ENCODE results near the gene IL3RA. TPM values are rescaled to one million over a fixed set of nuclear protein-coding genes. Genes with fewer than 3 reads are reported as not detected.
"Not testable (repeated sequence)": the region's sequence is repeated elsewhere in the genome, so short reads cannot be mapped to it uniquely, and the experiment has no call there.

Gene IL3RA
- total RNA-seq, 2 experiments from 2014 or later = 35.2 to 35.4 TPM

DNA sequence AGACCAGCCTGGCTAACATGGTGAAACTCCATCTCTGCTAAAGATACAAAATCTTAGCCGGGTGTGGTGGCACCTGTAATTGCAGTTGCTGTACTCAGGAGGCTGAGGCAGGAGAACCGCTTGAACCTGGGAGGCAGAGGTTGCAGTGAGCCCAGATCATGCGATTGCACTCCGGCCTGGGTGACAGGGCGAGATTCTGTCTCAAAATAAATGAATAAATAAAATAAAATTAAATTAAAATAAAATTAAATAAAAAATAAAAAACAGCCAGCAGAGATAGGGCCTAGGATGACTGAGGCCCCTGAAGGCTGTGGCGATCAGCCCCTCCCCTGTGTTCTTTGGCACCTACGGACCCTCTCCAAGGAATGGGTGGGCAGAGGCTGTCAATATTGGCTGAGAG lies 22.8 kb upstream of the IL3RA start:
- Mint-ChIP-seq H3K27me3 (no peaks in the 10 kb centered on the region), H3K4me3 (no peak overlapping the region), H3K36me3 (ENCODE audit: low read depth) (peaks cover 5% of the 10 kb centered on the region), H3K9me3 (peaks cover 11% of the 10 kb centered on the region), H3K27ac (no peak overlapping the region), H3K4me1 (peaks cover 14% of the 10 kb centered on the region)
- CTCF ChIA-PET = no interaction called here
- no peak for DNase-seq
- POLR2A ChIA-PET = no interaction called here

DNA sequence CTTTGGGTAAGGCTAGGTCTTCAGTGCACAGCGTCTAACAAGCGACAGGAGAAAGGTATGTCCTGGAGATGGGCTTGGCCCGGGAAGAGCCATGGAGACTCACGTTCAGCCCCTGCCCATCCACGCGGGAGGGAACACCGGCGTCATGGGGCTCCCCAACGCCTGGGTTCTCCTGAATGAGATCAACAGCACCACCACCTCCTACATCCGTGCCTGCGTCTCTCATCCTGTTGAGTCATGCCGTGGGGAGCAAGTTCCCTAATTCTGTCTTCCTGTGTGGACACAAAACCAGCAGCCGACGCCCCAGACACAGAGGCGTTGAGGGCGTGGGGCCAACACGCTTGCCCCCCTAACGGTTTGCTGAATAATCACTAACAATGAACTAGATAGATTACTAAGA lies 20.1 kb upstream of the IL3RA start:
- peaks cover 8% of the 10 kb centered on the region for H3K36me3 Mint-ChIP-seq (ENCODE audit: low read depth)
- peak; percentile 55 for DNase-seq
- H3K27ac Mint-ChIP-seq = no peak overlapping the region
- peaks cover 22% of the 10 kb centered on the region for H3K4me1 Mint-ChIP-seq
- peaks cover 14% of the 10 kb centered on the region for H3K9me3 Mint-ChIP-seq
- no peak overlapping the region for H3K4me3 Mint-ChIP-seq
- H3K27me3 Mint-ChIP-seq = no peaks in the 10 kb centered on the region
- POLR2A ChIA-PET = no interaction called here
- CTCF ChIA-PET = no interaction called here

DNA sequence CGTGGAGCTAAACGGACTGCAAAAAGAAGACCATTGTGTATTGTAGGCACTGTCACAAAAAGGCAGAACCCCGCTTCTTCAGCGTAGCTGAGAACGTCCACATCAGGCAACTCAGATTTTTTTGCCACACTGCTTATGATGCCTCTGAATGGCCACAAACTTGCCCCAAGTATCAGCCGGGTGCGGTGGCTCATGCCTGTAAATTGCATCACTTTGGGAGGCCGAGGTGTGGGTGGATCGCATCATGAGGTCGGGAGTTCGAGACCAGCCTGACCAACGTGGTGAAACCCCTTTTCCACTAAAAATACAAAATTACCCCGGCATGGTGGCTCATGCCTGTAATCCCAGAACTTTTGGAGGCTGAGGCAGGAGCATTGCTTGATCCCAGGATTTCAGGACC lies 14.9 kb upstream of the IL3RA start:
- Mint-ChIP-seq H3K36me3 (ENCODE audit: low read depth) (peaks cover 7% of the 10 kb centered on the region), H3K27ac (no peak overlapping the region), H3K4me3 (no peak overlapping the region), H3K9me3 (peaks cover 7% of the 10 kb centered on the region), H3K4me1 (peaks cover 35% of the 10 kb centered on the region), H3K27me3 (no peaks in the 10 kb centered on the region)
- DNase-seq = no peak
- ChIA-PET CTCF (no interaction called here), POLR2A (no interaction called here)

DNA sequence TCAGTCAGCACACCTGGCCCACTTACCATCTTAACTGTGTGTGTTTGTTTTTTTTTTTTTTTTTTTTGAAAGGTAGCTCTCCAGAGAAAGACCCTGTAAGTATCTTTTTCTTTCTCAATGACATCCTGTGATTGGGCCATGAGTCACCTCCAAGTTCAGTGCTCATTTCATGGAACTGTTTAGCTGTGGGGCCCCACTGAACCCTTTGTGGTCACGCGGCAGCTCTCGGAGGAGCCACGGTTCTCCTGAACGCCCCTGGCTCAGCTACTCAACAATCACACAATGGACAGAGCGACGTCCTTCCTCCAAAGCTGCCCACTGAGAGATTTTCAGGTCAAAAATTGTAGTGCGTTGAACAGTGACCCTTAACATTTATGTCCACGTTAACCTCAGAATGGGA lies 14.2 kb upstream of the IL3RA start:
- no peaks in the 10 kb centered on the region for H3K27me3 Mint-ChIP-seq
- H3K9me3 Mint-ChIP-seq = peaks cover 6% of the 10 kb centered on the region
- peak overlapping the region; percentile 5 for H3K4me3 Mint-ChIP-seq
- H3K4me1 Mint-ChIP-seq = peaks cover 32% of the 10 kb centered on the region
- H3K36me3 Mint-ChIP-seq (ENCODE audit: low read depth) = peaks cover 6% of the 10 kb centered on the region
- peak overlapping the region; percentile 82 for H3K27ac Mint-ChIP-seq
- ChIA-PET POLR2A (no interaction called here), CTCF (no interaction called here)
- peak; percentile 68 for DNase-seq

DNA sequence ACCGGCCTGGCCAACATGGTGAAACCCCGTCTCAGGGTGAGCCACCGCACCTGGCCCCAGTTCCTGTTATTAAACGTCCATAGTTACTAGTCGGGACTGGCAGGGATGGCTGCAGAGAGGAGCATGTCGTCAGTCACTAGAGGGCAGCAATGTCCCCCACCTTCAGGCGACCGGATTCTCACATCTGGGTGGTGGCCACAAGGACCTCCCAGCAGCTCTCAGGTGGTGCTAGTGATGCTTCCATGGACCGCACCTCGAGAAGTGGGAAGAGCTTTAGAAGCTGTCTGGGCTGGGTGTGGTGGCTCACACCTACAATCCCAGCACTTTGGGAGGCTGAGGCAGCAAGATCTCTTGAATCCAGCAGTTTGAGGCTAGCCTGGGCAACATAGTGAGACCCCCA lies 13.3 kb upstream of the IL3RA start:
- H3K4me1 Mint-ChIP-seq = peaks cover 31% of the 10 kb centered on the region
- H3K27ac Mint-ChIP-seq = peak overlapping the region; percentile 43
- peaks cover 3% of the 10 kb centered on the region for H3K36me3 Mint-ChIP-seq (ENCODE audit: low read depth)
- ChIA-PET POLR2A (no interaction called here), CTCF (no interaction called here)
- peaks cover 2% of the 10 kb centered on the region for H3K9me3 Mint-ChIP-seq
- peak; percentile 74 for DNase-seq
- H3K4me3 Mint-ChIP-seq = no peak overlapping the region
- H3K27me3 Mint-ChIP-seq = no peaks in the 10 kb centered on the region

DNA sequence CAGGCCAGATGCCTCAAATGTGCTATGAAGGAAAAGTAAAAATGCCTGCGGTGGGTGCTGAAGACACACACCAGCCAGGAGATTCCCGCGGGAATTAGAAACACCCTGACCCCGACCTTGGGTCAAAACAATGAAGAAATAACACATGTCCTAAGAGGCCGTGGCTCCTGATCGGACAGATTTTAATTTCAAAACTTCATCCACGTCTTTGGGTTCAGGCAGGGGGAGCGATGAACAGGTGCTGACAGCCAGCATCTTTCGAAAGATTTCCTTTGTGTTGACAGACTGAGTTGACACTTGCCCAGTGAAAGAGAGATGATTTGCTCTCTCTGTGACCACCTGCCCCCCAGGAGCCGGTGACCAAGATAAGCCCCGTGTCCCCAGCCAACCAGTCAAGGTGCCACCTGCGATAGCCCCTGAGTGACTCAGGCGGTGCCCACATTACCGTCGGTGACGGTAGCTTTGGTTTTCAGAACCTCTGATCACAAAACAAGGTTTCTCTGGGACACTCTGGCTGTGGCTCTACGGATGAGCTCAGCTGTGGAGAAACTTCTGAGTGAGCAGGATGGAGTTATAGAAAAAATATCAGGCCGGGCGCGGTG lies 11.0 kb upstream of the IL3RA start:
- Mint-ChIP-seq H3K36me3 (ENCODE audit: low read depth) (no peaks in the 10 kb centered on the region), H3K27ac (no peak overlapping the region)

DNA sequence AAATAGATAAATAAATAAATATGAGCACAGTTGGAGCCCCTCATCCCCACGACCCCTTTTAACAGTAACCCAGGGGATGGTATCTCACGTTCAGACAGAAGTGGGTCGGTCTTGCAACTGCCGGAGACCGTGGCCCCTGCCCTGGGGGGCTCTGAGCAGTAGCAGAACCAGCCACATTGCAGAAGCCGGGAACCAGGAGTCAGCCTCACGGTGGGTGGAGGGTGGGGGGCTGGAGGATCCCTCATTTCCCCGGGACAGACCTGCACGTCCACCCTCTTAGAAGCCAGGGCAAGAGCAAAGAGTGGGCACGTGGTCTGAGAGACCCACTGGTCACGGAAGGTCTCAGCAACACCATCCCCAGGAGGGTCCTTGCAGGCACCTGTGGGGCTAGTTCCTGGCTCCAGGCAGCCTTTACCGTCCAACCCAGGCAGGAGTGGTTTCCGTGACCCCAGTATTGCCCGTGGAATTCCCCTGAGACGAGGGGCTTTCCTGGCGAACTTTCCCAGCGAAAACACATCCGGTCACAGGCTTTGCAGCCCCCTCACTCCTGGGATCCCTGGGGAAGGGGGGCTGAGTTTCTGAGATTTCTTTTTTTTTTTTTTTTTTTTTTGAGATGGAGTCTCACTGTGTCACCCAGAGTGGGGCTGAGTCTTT lies 8.8 kb upstream of the IL3RA start:
- no peaks in the 10 kb centered on the region for H3K27me3 Mint-ChIP-seq
- CTCF ChIA-PET = no interaction called here
- peaks cover 24% of the 10 kb centered on the region for H3K4me1 Mint-ChIP-seq
- no peak overlapping the region for H3K27ac Mint-ChIP-seq
- H3K36me3 Mint-ChIP-seq (ENCODE audit: low read depth) = peaks cover 4% of the 10 kb centered on the region
- peaks cover 3% of the 10 kb centered on the region for H3K9me3 Mint-ChIP-seq
- no peak overlapping the region for H3K4me3 Mint-ChIP-seq
- no peak for DNase-seq
- POLR2A ChIA-PET = no interaction called here

More for the DNA sequence above, 11.0 kb upstream of the IL3RA start:
- Mint-ChIP-seq H3K9me3 (no peaks in the 10 kb centered on the region), H3K4me3 (no peak overlapping the region), H3K4me1 (peaks cover 28% of the 10 kb centered on the region), H3K27me3 (no peaks in the 10 kb centered on the region)
- DNase-seq = no peak
- POLR2A ChIA-PET = no interaction called here
- CTCF ChIA-PET = no interaction called here

DNA sequence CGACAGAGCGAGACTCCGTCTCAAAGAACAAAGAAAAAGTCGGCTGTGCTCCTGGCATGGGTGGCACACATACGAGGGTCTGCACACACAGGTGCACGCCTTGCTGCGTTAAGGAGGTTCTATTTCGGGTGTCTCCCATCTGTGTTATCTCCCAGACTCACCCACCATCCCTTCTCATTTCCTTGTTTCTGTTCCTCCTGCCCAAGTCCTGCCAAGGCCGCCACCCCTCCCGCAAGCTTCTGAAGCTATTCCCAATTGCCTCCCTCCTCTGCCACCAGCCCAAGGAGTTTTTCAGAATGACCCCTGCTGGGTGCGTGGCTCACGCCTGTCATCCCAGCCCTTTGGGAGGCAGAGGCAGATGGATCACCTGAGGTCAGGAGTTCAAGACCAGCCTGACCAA lies 6.0 kb upstream of the IL3RA start:
- Mint-ChIP-seq H3K27me3 (no peaks in the 10 kb centered on the region), H3K9me3 (peaks cover 8% of the 10 kb centered on the region), H3K4me1 (peaks cover 32% of the 10 kb centered on the region), H3K27ac (no peak overlapping the region), H3K36me3 (ENCODE audit: low read depth) (peaks cover 16% of the 10 kb centered on the region), H3K4me3 (no peak overlapping the region)
- CTCF ChIA-PET = no interaction called here
- DNase-seq = no peak
- POLR2A ChIA-PET = no interaction called here

DNA sequence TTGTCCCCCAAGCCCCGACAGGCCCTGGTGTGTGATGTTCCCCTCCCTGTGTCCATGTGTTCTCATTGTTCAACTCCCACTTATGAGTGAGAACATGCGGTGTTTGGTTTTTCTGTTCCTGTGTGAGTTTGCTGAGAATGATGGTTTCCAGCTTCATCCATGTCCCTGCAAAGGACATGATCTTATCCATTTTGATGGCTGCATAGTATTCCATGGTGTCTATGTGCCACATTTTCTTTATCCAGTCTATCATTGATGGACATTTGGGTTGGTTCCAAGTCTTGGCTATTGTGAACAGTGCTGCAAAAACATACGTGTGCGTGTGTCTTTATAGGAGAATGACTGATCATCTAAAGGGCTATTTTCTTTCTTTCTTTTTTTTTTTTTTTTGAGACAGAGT lies 4.2 kb upstream of the IL3RA start:
- Mint-ChIP-seq H3K4me1 (peaks cover 43% of the 10 kb centered on the region), H3K9me3 (peaks cover 13% of the 10 kb centered on the region), H3K27ac (peak overlapping the region; percentile 45), H3K36me3 (ENCODE audit: low read depth) (peaks cover 24% of the 10 kb centered on the region)
- DNase-seq, H3K4me3 Mint-ChIP-seq, H3K27me3 Mint-ChIP-seq, POLR2A ChIA-PET, CTCF ChIA-PET: not testable (repeated sequence)

DNA sequence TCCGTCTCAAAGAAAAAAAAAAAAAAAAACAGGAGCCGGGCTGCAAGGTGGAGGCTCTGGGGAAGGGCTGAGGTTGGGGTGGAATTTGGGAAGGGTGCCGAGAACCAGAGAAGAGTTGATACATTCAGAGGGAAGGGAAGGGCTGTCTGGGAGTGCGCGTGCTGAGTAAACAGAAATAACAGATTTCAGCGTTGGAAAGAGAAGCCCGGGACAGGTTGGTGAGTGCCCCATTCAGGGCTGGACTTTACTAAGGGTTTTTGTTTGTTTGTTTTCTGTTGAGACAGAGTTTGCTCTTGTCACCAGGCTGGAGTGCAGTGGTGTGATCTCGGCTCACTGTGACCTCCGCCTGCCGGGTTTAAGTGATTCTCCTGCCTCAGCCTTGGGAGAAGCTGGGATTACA lies 1.7 kb upstream of the IL3RA start:
- Mint-ChIP-seq H3K36me3 (ENCODE audit: low read depth) (peaks cover 38% of the 10 kb centered on the region), H3K4me1 (peaks cover 43% of the 10 kb centered on the region), H3K27ac (peak overlapping the region; percentile 32), H3K9me3 (peaks cover 25% of the 10 kb centered on the region), H3K4me3 (peak overlapping the region; percentile 4), H3K27me3 (no peaks in the 10 kb centered on the region)
- CTCF ChIA-PET = no interaction called here
- POLR2A ChIA-PET = no interaction called here
- no peak for DNase-seq

DNA sequence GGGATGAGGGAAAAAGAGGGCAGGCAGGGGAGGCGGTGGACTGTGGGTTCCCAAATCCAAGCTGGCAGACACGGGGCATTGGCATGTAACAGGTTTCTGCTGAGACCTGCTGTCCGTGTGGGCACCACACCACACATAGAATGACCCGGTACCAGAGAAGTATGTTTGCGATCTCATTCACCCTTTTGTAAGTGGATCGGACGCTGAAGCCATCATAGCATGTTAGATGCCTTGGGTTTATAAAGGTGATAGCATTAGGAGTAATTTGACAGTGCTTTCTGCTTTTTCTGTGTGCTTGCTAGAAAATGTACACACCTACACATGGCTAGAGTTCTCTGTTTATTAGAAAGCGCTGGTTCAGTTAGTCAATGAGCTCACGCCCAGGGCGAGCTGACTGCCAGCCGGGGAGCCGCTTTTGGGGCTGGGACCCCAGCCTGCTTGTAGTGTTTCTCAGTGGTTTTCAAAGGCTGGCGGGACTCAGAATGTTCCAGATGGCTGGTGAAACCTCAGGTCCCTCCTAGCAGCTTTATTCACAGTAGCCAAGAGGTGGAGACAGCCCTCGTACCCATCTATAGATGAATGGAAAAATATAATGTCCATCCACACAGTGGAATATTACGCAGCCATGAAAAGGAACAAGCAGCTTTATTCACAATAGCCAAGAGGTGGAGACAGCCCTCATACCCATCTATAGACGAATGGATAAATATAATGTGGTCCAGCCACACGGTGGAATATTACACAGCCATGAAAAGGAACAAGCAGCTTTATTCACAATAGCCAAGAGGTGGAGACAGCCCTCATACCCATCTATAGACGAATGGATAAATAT lies 579 bp downstream of the IL3RA start:
- ChIA-PET POLR2A (no interaction called here), CTCF (no interaction called here)
- DNase-seq = no peak
- Mint-ChIP-seq H3K4me1 (peaks cover 41% of the 10 kb centered on the region), H3K27me3 (no peaks in the 10 kb centered on the region), H3K4me3 (peak overlapping the region; percentile 89), H3K27ac (peak overlapping the region; percentile 82), H3K36me3 (ENCODE audit: low read depth) (peaks cover 55% of the 10 kb centered on the region), H3K9me3 (peaks cover 33% of the 10 kb centered on the region)

DNA sequence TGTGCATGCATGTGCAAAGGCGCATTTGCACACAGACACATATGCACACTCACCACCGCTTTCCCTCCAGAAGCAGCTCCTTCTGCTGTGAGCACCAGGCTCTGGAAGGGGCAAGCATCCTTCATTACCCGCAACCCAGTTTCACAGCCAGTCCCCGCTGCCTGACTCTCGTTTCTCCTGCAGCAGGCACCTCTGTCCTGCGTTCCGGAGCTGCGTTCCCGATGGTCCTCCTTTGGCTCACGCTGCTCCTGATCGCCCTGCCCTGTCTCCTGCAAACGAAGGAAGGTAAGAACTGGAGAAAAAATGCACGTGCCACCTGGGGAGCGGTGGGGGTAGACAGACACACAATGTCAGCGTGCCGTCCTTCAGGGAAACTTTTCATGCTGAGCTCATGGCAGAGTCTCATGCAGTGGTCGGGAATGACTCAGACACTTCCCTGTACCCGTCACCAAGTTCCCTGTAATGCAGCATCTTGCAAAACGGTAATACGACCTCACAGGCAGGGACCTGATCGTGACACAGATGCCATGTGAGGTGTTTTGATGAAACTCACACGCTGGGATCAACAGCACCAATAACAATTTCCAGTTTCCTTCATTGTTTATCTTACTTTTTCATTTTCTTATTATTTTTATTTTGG lies 5.1 kb downstream of the IL3RA start:
- Mint-ChIP-seq H3K9me3 (peaks cover 24% of the 10 kb centered on the region), H3K27me3 (no peaks in the 10 kb centered on the region), H3K27ac (no peak overlapping the region), H3K36me3 (ENCODE audit: low read depth) (peaks cover 61% of the 10 kb centered on the region), H3K4me1 (peaks cover 12% of the 10 kb centered on the region), H3K4me3 (no peak overlapping the region)
- no peak for DNase-seq
- CTCF ChIA-PET = no interaction called here
- POLR2A ChIA-PET = no interaction called here

DNA sequence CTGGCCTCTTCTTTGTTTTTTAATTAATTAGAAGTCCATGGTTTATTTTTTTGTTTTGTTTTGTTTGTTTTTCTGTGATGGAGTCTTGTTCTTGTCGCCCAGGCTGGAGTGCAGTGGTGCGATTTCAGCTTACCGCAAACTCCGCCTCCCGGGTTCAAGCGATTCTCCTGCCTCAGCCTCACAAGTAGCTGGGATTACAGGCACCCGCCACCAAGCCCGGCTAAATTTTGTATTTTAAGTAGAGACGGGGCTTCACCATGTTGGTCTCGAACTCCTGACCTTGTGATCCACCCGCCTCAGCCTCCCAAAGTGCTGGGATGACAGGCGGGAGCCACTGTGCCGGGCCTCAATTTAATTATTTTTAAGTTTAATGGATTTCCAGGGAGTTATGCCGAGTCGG lies 13.0 kb downstream of the IL3RA start:
- H3K27ac Mint-ChIP-seq, H3K4me1 Mint-ChIP-seq, POLR2A ChIA-PET: not testable (repeated sequence)

More for the DNA sequence above, 13.0 kb downstream of the IL3RA start:
- DNase-seq, H3K27me3 Mint-ChIP-seq, H3K4me3 Mint-ChIP-seq, CTCF ChIA-PET, H3K9me3 Mint-ChIP-seq: not testable (repeated sequence)
- peaks cover 39% of the 10 kb centered on the region for H3K36me3 Mint-ChIP-seq (ENCODE audit: low read depth)

Measured in activated CD4-positive, alpha-beta memory T cell treated with anti-CD3 and anti-CD28 coated beads, Interleukin-2, amount 10 ng/mL, durations not matched to agents 7 days and 5 days (primary cell).